ENCODE data around the gene STARD5.

GRCh38 chr15:81337713-81338157 lies 13.8 kb upstream of the STARD5 start:
- TF ChIP-seq POLR2A (IDR thresholded peaks at IDR 0.05), result no peak
- no peak for TF ChIP-seq CTCF (IDR thresholded peaks at IDR 0.05)
- no peak for TF ChIP-seq POLR2AphosphoS5 (IDR thresholded peaks at IDR 0.05)
